Measurements from ENCODE around the gene TMEFF2. TPM values are rescaled to one million over a fixed set of nuclear protein-coding genes. Genes with fewer than 3 reads are reported as not detected.

TMEFF2 gene
- total RNA-seq, 1 experiment from 2014 or later, result 0.17 TPM

DNA sequence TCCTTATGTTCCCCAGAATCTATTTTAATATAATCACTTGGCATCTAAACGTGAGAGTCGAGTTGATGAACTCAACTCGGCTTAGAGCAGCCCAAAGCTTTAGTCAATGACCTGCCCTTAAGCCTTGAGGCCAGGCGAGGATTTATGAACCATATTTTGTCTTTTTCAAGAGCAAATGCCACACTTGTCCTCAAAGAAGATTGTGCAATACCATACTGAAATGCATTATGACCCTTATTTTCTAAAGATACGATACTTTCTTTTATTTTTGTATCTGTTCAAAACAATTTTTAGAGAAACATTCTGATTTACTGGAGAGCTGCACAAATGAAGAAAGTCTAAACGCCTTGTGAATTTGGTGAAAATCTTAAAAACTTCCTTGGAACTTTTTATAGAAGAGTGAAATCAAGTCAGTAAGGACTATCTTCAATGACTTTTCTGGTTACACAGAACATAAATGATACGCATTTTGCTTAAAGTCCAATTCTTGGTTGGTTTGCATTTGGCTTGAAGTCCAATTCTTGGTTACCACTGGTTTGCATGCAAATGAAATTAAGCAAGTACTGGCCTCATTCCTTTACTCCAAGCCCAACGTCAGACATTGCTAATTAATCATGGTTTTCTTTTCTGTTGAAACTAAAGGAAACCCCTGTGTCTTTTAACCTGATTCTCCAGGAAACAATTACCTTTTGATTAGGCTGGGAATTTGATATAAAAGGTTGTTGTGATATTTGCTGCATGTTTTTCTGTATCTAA lies 242.0 kb downstream of the TMEFF2 start:
- Histone ChIP-seq H3K36me3 (replicated peaks; ENCODE audit: control insufficient read depth, insufficient read depth, low read length) (no peaks in the 10 kb centered on the region), H3K4me3 (ENCODE audit: insufficient read depth, low read depth, low read length) (no peak overlapping the region), H3K27me3 (ENCODE audit: control insufficient read depth, insufficient read depth, low read length) (no peaks in the 10 kb centered on the region)
- no peak for DNase-seq

GRCh38 chr2:191951832-191952231 lies 242.9 kb downstream of the TMEFF2 start:
- Histone ChIP-seq H3K36me3 (replicated peaks; ENCODE audit: control insufficient read depth, insufficient read depth, low read length) (no peaks in the 10 kb centered on the region), H3K27me3 (ENCODE audit: control insufficient read depth, insufficient read depth, low read length) (no peaks in the 10 kb centered on the region), H3K4me3 (ENCODE audit: insufficient read depth, low read depth, low read length) (no peak overlapping the region)
- no peak for DNase-seq

- Histone ChIP-seq H3K27me3 (ENCODE audit: control insufficient read depth, insufficient read depth, low read length) (no peaks in the 10 kb centered on the region), H3K36me3 (replicated peaks; ENCODE audit: control insufficient read depth, insufficient read depth, low read length) (no peaks in the 10 kb centered on the region), H3K4me3 (ENCODE audit: insufficient read depth, low read depth, low read length) (no peak overlapping the region)
- DNase-seq, result no peak
Observed at GRCh38 chr2:191951376-191951775, 243.4 kb downstream of the TMEFF2 start.

DNA sequence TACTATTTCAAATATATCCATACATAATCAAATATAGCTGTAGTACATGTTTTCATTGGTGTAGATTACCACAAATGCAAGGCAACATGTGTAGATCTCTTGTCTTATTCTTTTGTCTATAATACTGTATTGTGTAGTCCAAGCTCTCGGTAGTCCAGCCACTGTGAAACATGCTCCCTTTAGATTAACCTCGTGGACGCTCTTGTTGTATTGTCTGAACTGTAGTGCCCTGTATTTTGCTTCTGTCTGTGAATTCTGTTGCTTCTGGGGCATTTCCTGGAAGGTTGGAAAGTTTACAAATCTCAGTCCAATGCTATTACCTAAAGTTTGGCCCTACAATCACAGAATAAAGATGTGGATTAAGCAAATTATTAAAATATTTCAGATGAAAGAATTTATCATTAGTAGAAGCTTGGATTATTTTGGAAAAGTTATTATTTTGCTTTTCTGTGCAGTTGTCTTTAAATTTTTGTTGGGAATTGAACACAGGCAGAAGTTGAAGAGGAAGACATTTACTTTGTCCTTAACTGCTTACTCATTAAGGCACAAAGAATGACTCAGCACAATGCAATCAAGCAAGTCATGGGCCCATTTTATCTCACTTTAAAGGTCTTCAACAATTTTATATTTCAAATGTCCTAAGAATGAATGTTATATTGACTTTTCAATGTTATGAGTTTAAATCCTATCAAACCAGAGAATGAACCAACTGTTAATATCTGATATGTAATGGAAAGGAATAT lies 244.4 kb downstream of the TMEFF2 start:
- no peaks in the 10 kb centered on the region for H3K27me3 ChIP-seq (ENCODE audit: control insufficient read depth, insufficient read depth, low read length)
- H3K36me3 ChIP-seq (replicated peaks; ENCODE audit: control insufficient read depth, insufficient read depth, low read length), result no peaks in the 10 kb centered on the region
- DNase-seq, result no peak
- H3K4me3 ChIP-seq (ENCODE audit: insufficient read depth, low read depth, low read length), result no peak overlapping the region

DNA sequence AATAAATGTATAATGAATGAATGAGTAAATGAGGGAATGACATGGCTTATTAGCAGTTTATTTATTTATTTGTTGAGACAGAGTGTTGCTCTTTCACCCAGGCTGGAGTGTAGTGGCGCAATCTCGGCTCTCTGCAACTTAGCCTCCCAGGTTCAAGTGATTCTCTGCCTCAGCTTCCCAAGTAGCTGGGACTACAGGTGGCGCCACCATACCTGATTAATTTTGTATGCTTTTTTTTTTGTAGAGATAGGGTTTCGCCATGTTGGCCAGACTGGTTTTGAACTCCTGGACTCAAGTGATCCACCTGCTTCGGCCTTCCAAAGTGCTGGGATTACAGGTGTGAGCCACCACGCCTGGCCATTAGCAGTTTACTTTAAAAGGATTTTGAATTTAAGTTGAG lies 247.5 kb downstream of the TMEFF2 start:
- H3K36me3 ChIP-seq (replicated peaks; ENCODE audit: control insufficient read depth, insufficient read depth, low read length), result no peaks in the 10 kb centered on the region
- H3K4me3 ChIP-seq (ENCODE audit: insufficient read depth, low read depth, low read length), result no peak overlapping the region
- H3K27me3 ChIP-seq (ENCODE audit: control insufficient read depth, insufficient read depth, low read length), result no peaks in the 10 kb centered on the region
- no peak for DNase-seq

GRCh38 chr2:191946471-191947182 lies 248.1 kb downstream of the TMEFF2 start:
- no peak for DNase-seq
- H3K36me3 ChIP-seq (replicated peaks; ENCODE audit: control insufficient read depth, insufficient read depth, low read length), result no peaks in the 10 kb centered on the region
- H3K4me3 ChIP-seq (ENCODE audit: insufficient read depth, low read depth, low read length), result no peak overlapping the region
- H3K27me3 ChIP-seq (ENCODE audit: control insufficient read depth, insufficient read depth, low read length), result no peaks in the 10 kb centered on the region

GRCh38 chr2:191945623-191946022 lies 249.1 kb downstream of the TMEFF2 start:
- H3K36me3 ChIP-seq (replicated peaks; ENCODE audit: control insufficient read depth, insufficient read depth, low read length), result no peaks in the 10 kb centered on the region
- no peaks in the 10 kb centered on the region for H3K27me3 ChIP-seq (ENCODE audit: control insufficient read depth, insufficient read depth, low read length)
- H3K4me3 ChIP-seq (ENCODE audit: insufficient read depth, low read depth, low read length), result no peak overlapping the region
- DNase-seq, result no peak

- Histone ChIP-seq H3K36me3 (replicated peaks; ENCODE audit: control insufficient read depth, insufficient read depth, low read length) (no peaks in the 10 kb centered on the region), H3K27me3 (ENCODE audit: control insufficient read depth, insufficient read depth, low read length) (no peaks in the 10 kb centered on the region), H3K4me3 (ENCODE audit: insufficient read depth, low read depth, low read length) (no peak overlapping the region)
- no peak for DNase-seq
Observed at GRCh38 chr2:191942739-191943103, 252.0 kb downstream of the TMEFF2 start.

DNA sequence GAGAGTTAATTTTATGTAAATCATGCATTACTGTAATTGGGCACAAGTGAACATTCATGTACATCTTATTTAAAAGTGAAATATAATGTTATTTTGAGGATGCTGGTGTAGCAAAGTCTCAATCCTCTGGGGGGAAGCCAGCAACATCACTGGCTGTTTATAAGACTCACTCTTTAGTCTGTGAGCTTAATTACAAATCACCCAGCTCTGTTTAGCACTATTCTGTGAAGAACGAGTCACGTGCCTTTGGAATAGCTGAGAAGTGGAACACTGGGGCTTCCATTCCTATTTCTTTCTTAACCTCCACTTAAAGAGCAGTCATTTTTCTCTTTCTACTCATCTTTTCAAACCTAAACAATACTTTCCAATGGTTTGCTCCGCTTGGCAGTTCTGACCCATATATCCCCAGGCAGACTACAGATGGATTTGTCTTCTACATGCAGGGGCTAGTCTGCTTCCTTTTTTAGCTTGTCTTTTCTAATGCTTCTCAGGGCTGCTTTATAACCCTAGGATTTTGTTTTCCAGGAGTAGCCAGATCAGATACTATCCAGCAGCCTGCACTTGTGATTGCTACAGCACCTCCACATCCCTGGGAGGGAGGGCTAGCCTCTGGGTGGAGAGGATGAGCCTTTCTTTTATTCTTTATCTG lies 252.5 kb downstream of the TMEFF2 start:
- DNase-seq, result no peak
- Histone ChIP-seq H3K36me3 (replicated peaks; ENCODE audit: control insufficient read depth, insufficient read depth, low read length) (no peaks in the 10 kb centered on the region), H3K4me3 (ENCODE audit: insufficient read depth, low read depth, low read length) (no peak overlapping the region), H3K27me3 (ENCODE audit: control insufficient read depth, insufficient read depth, low read length) (no peaks in the 10 kb centered on the region)

GRCh38 chr2:191941376-191941929 lies 253.3 kb downstream of the TMEFF2 start:
- Histone ChIP-seq H3K4me3 (ENCODE audit: insufficient read depth, low read depth, low read length) (no peak overlapping the region), H3K36me3 (replicated peaks; ENCODE audit: control insufficient read depth, insufficient read depth, low read length) (no peaks in the 10 kb centered on the region), H3K27me3 (ENCODE audit: control insufficient read depth, insufficient read depth, low read length) (no peaks in the 10 kb centered on the region)
- DNase-seq, result no peak

GRCh38 chr2:191938779-191939178 lies 256.0 kb downstream of the TMEFF2 start:
- Histone ChIP-seq H3K4me3 (ENCODE audit: insufficient read depth, low read depth, low read length) (no peak overlapping the region), H3K36me3 (replicated peaks; ENCODE audit: control insufficient read depth, insufficient read depth, low read length) (no peaks in the 10 kb centered on the region), H3K27me3 (ENCODE audit: control insufficient read depth, insufficient read depth, low read length) (no peaks in the 10 kb centered on the region)
- no peak for DNase-seq

DNA sequence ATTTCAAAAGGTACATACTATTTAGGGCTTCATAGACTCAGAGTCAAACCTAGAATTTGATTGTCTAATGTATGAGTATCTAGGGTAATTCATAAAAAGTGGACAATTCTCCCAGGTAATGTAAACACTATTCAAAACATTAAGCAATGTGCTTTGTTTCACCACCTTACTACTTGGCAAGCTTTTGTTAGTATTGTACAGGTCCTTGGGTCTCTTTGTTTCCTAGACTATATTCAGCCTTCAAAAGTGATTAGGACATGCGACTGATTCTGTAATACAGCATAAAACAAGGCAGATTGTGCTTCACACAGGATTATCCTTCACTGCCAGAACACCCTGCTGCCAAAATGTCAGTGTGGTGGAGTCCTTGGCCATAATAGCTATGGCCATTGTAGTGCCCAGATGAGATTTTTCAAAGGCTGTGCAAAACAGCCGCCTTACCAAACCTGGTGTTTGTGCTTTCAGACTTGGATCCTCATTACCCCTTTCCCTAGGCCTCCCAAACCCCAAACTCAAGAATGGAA lies 257.8 kb downstream of the TMEFF2 start:
- Histone ChIP-seq H3K27me3 (ENCODE audit: control insufficient read depth, insufficient read depth, low read length) (no peaks in the 10 kb centered on the region), H3K4me3 (ENCODE audit: insufficient read depth, low read depth, low read length) (no peak overlapping the region), H3K36me3 (replicated peaks; ENCODE audit: control insufficient read depth, insufficient read depth, low read length) (no peaks in the 10 kb centered on the region)
- DNase-seq, result no peak

DNA sequence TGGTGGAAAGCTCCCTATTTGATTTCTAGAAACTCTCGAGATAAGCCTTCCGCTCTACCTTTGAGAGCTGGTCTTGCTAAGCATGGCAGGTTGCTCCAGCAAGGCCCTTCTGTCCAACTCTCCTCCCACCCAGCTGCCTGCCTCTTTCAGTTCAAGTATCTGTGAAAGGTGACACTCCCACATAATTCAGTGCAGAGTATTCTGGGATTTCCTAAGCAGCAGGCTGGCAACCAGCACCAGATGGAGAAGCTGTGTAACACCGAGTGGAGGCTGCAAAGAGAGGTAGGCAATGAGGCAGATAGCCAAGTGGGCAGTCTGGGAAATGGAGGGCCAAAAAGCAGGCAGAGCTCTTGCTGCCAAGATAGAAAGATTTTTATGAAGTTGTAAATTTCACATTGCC lies 259.5 kb downstream of the TMEFF2 start:
- no peak for DNase-seq
- no peaks in the 10 kb centered on the region for H3K36me3 ChIP-seq (replicated peaks; ENCODE audit: control insufficient read depth, insufficient read depth, low read length)
- H3K27me3 ChIP-seq (ENCODE audit: control insufficient read depth, insufficient read depth, low read length), result no peaks in the 10 kb centered on the region
- no peak overlapping the region for H3K4me3 ChIP-seq (ENCODE audit: insufficient read depth, low read depth, low read length)

Measured in H7 (cell line).